GM18508 (cell line): ENCODE measurements around the gene USP19.

Source experiments
- ATAC-seq: cut with Tn5 transposase; IDR thresholded peaks from one replicate; pipeline ENCODE4 v1.9.1; 2021; ENCODE audit warnings: moderate number of reproducible peaks; ENCODE audit not compliant: insufficient read depth, unreplicated experiment

Gene USP19

DNA sequence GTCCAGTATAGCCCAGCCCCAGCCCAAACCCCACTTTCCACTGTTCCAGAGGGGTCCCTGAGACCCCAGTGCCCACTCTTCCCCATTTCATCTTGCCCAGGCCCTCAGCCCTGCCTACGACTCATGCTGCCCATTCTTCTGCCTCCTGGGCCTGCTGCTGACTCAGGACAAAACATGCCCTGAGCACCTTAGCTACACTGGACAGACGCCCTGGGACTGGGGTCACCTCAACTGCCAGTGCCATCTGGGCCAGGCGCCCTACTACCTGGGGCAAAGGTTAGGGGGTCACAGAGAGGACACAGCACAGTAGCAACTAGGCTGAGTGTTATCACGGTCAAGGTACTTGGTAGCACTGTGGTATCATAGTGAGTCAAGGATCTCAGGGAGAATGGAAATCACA is 14.9 kb upstream of the USP19 start:
- no peak for ATAC-seq

GRCh38 chr3:49134471-49135265 is 14.0 kb upstream of the USP19 start:
- ATAC-seq, result no peak

GRCh38 chr3:49133226-49133951 is 12.8 kb upstream of the USP19 start:
- ATAC-seq, result no peak

- ATAC-seq, result no peak
These were observed 12.0 kb upstream of the USP19 start, which contains the start of gene LAMB2 for GRCh38 chr3:49132437-49133225. TSS of gene LAMB2 (minus strand) at chr3:49133050. CDS start at chr3:49132867, 183 bp downstream.

DNA sequence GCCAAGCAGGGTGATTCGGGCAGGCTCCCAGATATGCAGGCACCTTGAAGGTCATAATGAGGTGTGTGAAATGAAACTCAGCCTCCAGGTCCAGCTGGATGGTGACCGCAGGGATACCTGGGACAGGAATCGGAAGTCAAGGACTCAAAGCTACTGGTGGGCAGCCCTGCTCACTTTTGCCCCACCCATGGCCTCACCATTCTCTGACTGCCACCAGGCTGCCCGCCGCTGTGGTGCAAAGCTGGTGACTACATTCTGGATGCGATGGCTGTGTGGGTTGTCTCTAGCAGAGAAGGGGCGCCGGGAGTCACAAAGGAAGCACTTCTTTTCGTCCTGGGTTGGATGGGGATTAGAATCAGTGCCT is 11.4 kb upstream of the USP19 start:
- ATAC-seq, result no peak

DNA sequence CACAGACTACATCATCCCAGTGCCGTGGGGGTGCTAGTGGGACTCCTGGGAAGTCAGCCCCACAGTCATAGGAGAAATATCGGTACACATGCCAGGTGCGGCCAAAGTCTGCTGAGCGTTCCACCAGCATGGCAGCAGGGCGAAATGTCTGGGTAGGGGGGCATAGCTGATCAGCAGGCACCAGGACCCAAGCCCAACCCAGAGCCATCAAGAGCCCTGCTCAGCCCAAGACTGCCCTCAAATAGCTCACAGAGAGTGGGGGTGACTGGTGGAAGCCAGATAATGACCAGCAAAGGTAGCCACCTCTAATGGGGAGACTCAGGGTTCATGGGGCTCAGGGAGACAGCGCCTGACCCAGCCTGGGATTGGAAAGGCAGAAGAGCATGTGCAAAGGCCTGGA is 11.0 kb upstream of the USP19 start:
- ATAC-seq, result no peak

DNA sequence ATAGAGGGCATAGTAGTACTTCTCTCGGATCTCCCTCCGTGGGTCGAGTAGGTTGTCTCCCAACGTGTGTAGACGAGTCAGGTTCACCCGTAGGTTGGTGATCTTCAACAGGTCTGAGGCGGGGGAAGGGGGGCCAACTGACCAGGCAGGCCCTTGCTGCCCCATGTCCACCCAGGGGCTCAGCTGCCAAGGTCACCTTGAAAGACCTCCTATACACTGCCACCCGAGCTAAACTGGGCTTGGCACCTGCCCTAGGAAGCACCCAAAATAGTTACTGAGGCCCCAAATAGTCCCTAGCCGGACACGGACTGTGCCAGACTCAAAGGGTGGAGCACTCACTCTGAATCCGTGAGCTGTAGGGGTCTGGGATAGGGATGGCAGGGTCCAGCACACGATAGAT is 10.4 kb upstream of the USP19 start:
- ATAC-seq, result no peak

DNA sequence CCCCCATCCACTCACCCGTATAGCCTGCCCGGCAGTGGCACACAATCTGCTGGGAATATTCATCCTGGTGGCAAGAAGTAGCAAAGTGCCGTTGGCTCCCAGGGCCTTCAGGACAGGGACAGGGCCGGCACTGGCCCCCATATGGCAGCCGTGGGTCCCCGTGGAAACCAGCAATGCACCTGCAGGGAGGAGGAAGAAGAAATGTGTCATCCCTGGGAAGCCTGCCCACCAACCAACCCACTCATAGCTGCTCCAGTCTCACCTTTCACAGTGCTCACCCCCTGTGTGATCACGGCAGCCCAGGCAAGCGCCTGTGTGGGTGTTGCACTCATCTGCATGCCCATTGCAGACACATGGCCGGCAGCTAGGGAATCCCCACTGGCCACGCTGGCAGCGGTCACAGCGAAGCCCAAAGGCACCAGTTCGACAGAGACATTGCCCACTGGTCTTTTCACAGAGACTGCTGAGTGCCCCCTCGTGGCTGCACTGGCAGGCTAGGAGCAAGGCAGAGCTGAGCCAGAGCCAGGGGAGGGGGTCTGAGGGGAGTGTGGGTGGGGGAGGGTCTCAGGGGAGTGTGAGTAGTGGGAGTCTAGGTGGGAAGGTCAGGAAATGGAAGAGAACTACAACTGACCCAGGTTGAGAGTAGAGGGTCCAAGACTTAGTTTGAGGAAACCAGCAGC is 4.5 kb upstream of the USP19 start:
- ATAC-seq, result no peak

DNA sequence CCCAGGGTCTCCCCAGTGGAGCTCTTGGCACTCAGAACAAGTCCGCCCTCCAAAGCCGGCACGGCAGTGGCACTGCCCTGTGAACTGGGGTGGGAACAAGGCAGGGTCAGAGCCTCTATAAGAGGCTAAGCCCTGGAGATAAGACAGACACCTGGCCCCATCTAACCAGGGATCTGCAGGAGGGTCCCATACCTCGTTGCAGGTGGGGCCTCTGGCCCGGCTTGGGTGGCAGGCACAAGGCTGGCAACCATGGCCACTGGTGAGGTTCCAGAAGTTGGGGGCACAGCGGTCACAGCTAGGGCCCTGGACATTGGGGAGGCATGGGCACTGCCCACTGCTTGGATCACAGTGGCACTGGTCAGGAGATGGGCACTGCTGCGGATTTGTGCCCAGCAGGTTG is 3.6 kb upstream of the USP19 start:
- ATAC-seq, result no peak

DNA sequence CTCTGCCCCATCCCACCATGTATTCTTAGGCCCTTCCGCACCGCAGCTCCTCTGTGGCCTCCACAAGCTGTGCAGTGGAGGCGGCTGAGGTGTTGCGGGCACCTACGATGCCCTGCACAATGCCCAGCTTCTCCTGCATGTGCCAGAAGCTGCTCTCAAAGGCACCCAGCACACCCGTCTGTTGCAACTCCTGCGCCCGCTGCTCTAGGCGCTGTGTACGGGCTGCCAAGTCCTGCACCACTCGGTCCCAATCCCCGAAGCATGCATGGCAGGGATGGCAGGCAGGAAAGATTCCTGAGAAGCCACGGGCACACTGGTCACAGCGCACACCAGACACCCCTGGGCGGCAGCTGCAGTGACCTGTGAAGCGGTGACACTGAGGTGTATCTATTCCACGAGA is 3.1 kb upstream of the USP19 start:
- no peak for ATAC-seq

GRCh38 chr3:49122886-49123545 is 2.4 kb upstream of the USP19 start:
- ATAC-seq, result no peak

GRCh38 chr3:49122451-49122850 is 1.8 kb upstream of the USP19 start:
- no peak for ATAC-seq

- ATAC-seq, result no peak
These were observed 1.4 kb upstream of the USP19 start for GRCh38 chr3:49122022-49122421.

GRCh38 chr3:49121132-49121736 is 611 bp upstream of the USP19 start:
- no peak for ATAC-seq

GRCh38 chr3:49120096-49120437 is 556 bp downstream of the USP19 start:
- ATAC-seq, result no peak

GRCh38 chr3:49119439-49119838 is 1.2 kb downstream of the USP19 start:
- no peak for ATAC-seq

DNA sequence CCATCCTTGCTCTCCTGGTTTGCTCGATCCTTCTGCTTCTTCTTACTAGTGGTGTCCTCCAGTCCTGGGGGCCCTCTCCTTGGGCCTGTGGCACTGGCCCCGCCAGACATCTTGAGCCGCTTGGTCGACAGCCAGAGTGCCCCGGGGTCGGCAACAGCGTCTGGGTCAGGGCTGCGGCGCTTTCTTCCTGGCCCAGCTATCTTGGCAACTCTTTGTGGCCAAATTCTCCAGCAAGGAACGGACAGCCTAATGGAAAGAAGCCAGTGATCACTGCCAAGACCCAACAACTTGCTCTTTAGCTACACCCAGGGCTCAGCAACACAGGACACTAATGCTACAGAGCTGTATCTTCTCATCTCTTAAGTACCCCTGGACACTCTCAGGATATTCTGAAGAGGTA is 1.6 kb downstream of the USP19 start:
- no peak for ATAC-seq

GRCh38 chr3:49112262-49112661 is 8.4 kb downstream of the USP19 start:
- ATAC-seq, result no peak

- no peak for ATAC-seq
These were observed 9.3 kb downstream of the USP19 start for GRCh38 chr3:49111347-49111746.

DNA sequence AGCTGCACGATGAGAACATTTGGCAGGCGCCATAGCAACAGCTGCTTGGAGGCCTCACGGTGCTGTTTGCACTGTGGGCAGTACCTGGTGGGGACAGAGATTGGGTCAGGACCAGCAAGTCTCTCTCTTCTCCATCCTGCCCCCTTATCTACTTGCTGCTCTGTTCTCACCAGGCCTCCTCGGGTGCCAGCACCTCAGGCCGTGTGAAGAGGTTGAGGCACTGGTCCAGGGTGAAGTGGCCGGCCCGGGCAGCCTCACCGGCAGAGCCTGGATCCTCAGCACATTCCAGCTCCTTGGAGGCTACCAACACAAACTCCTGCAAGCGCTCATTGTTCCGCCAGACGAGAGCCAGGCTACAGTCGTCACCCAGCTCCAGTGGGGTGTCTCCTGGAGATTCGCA is 9.8 kb downstream of the USP19 start:
- ATAC-seq, result no peak
